Thyroid gland (tissue), 4 donors: Measurements from ENCODE around the gene RAB3GAP1.

Experiments
- CTCF ChIP-seq, 6 experiments: fragments of 200-600 bp in 3 of 6; fragments of 450-650 bp in 3 of 6; sonication (generic) in 3 of 6; IDR thresholded peaks; one replicate each; pipeline ENCODE4 v1.5.1; 2016 to 2019; ENCODE audit warnings: antibody characterized with exemption in 6 of 6, mild to moderate bottlenecking in 2 of 6, inconsistent platforms in 1 of 6, moderate library complexity in 1 of 6
- POLR2A ChIP-seq, 2 donors: fragments of 450-650 bp; IDR thresholded peaks; one replicate each; pipeline ENCODE4 v1.6.1; 2017; ENCODE audit warnings: antibody characterized with exemption in 2 of 2, mild to moderate bottlenecking in 2 of 2, moderate library complexity in 1 of 2

GRCh38 chr2:135182601-135183000, 130.5 kb downstream of the RAB3GAP1 start:
- no peak for TF ChIP-seq CTCF (IDR thresholded peaks at IDR 0.05)
- TF ChIP-seq POLR2A (IDR thresholded peaks at IDR 0.05), result no peak
